KMS-11 (cell line): Measurements from ENCODE around the gene GCC1.

ENCODE experiments used
- H2AFZ ChIP-seq: fragments of 200-600 bp; sonication (generic); 2 replicates; pipeline ENCODE4 v1.6.1; 2016; ENCODE audit warnings: antibody characterized with exemption, mixed run types, low read depth
- H3K27ac ChIP-seq: fragments of 200-600 bp; sonication (generic); 2 replicates; pipeline ENCODE4 v1.6.1; 2016; ENCODE audit warnings: mild to moderate bottlenecking, mixed run types
- H3K27me3 ChIP-seq: fragments of 200-600 bp; sonication (generic); 2 replicates; pipeline ENCODE4 v1.6.1; 2017; ENCODE audit warnings: mild to moderate bottlenecking, low read depth, mixed run types, moderate library complexity; ENCODE audit not compliant: insufficient read depth
- H3K36me3 ChIP-seq: fragments of 200-600 bp; sonication (generic); 2 replicates; pipeline ENCODE4 v1.6.1; 2017; ENCODE audit warnings: mild to moderate bottlenecking, mixed run types; ENCODE audit not compliant: insufficient read depth
- H3K4me1 ChIP-seq: fragments of 200-600 bp; sonication (generic); 2 replicates; pipeline ENCODE4 v1.6.1; 2016; ENCODE audit warnings: mild to moderate bottlenecking, low read depth, mixed run types; ENCODE audit not compliant: poor library complexity, severe bottlenecking
- H3K4me2 ChIP-seq: fragments of 200-600 bp; sonication (generic); 2 replicates; pipeline ENCODE4 v1.7.0; 2016; ENCODE audit warnings: mild to moderate bottlenecking, mixed run types
- H3K4me3 ChIP-seq: fragments of 200-600 bp; sonication (generic); IDR thresholded peaks from 2 replicates; pipeline ENCODE4 v1.6.1; 2017; ENCODE audit warnings: low read depth, low read length, mixed read lengths; ENCODE audit not compliant: insufficient read depth
- H3K79me2 ChIP-seq: fragments of 200-600 bp; sonication (generic); 2 replicates; pipeline ENCODE4 v1.6.1; 2016; ENCODE audit warnings: low read depth, mixed run types; ENCODE audit not compliant: insufficient read depth
- H3K9ac ChIP-seq: fragments of 200-600 bp; sonication (generic); 2 replicates; pipeline ENCODE4 v1.6.1; 2016; ENCODE audit warnings: mild to moderate bottlenecking, mixed run types
- H4K20me1 ChIP-seq: fragments of 200-600 bp; sonication (generic); 2 replicates; pipeline ENCODE4 v1.6.1; 2016; ENCODE audit warnings: mild to moderate bottlenecking, mixed run types; ENCODE audit not compliant: insufficient read depth
- TF ChIP-seq, protein P1 (sequence below): fragments of 200-600 bp; sonication (generic); conservative IDR thresholded peaks from 2 replicates; pipeline ENCODE4 v1.6.1; 2017; ENCODE audit warnings: low read depth, mild to moderate bottlenecking, antibody characterized with exemption, low read length, moderate library complexity, mixed read lengths

The GCC1 gene

DNA sequence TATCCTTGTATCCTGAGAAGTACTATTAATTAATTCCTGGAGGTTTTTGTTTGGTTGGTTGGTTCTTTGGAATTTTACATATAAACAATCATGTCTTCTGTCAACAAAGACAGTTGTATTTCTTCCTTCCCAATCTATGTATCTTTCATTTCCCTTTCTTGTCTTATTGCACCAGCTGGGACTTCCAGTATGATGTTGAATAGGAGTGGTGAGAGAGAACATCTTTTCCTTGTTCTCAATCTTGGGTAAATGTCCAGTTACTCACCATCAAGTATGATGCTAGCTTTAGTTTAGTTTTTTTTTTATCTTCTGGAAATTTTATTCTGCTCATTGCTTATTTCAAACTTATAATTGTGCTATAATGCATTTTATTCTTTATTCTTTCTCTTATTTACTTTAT, 39.9 kb upstream of the GCC1 start:
- Histone ChIP-seq H2AFZ (no peak overlapping the region), H3K4me2 (no peak overlapping the region), H3K36me3 (no peaks in the 10 kb centered on the region), H3K4me3 (no peak overlapping the region), H3K4me1 (no peaks in the 10 kb centered on the region), H3K9ac (no peak overlapping the region), H3K79me2 (no peaks in the 10 kb centered on the region), H3K27ac (no peak overlapping the region), H3K27me3 (no peaks in the 10 kb centered on the region), H4K20me1 (no peaks in the 10 kb centered on the region)
- TF ChIP-seq, protein P1, sequence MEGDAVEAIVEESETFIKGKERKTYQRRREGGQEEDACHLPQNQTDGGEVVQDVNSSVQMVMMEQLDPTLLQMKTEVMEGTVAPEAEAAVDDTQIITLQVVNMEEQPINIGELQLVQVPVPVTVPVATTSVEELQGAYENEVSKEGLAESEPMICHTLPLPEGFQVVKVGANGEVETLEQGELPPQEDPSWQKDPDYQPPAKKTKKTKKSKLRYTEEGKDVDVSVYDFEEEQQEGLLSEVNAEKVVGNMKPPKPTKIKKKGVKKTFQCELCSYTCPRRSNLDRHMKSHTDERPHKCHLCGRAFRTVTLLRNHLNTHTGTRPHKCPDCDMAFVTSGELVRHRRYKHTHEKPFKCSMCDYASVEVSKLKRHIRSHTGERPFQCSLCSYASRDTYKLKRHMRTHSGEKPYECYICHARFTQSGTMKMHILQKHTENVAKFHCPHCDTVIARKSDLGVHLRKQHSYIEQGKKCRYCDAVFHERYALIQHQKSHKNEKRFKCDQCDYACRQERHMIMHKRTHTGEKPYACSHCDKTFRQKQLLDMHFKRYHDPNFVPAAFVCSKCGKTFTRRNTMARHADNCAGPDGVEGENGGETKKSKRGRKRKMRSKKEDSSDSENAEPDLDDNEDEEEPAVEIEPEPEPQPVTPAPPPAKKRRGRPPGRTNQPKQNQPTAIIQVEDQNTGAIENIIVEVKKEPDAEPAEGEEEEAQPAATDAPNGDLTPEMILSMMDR = no peak

DNA sequence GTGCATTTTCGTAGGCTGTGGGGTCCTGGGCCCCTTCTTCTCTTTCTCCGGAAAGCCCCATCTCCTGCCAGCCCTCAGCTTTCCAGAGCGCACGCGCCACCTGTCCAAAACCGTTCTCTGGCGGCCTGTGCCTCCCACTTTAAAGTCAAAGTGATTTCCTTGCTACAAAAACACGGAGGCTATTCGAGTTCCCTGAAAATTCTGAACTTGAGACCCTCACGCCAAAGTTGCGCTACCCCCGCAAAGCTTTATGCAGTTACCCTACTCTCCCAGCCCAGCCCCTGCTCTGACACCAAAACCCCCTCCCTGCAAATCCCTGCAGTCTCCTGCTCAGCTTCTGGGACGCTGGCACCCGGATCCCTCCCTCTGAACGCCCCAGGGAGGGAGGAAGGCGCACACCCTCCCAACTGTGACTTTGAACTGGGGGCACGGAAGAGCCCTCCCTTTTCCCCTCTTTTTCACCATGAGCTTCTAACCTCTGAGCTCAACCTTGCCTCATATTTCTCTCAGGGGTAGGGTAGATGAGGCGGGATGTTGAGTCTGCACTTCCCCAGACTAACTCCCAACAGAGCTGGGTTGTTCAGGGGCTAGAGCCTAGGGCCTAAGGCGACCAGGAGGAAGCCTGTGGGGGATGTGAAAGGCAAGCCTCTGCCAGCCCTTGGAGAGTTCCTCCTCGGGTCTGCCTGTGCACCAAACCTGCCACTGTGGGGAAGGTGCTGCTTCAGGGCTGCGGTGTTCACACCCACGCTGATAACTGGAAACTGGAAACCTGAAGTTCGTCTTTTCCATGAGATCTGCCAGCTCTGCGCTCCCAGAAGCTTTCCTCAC, 35.2 kb upstream of the GCC1 start:
- peaks cover 6% of the 10 kb centered on the region for H3K4me1 ChIP-seq
- TF ChIP-seq, protein P1 = no peak
- H4K20me1 ChIP-seq = no peaks in the 10 kb centered on the region
- H3K79me2 ChIP-seq = no peaks in the 10 kb centered on the region
- H3K4me3 ChIP-seq = no peak overlapping the region
- no peak overlapping the region for H3K27ac ChIP-seq
- H3K36me3 ChIP-seq = no peaks in the 10 kb centered on the region
- H2AFZ ChIP-seq = no peak overlapping the region
- no peaks in the 10 kb centered on the region; the same call in 1 of the 2 replicates for H3K27me3 ChIP-seq
- H3K9ac ChIP-seq = no peak overlapping the region
- H3K4me2 ChIP-seq = no peak overlapping the region

DNA sequence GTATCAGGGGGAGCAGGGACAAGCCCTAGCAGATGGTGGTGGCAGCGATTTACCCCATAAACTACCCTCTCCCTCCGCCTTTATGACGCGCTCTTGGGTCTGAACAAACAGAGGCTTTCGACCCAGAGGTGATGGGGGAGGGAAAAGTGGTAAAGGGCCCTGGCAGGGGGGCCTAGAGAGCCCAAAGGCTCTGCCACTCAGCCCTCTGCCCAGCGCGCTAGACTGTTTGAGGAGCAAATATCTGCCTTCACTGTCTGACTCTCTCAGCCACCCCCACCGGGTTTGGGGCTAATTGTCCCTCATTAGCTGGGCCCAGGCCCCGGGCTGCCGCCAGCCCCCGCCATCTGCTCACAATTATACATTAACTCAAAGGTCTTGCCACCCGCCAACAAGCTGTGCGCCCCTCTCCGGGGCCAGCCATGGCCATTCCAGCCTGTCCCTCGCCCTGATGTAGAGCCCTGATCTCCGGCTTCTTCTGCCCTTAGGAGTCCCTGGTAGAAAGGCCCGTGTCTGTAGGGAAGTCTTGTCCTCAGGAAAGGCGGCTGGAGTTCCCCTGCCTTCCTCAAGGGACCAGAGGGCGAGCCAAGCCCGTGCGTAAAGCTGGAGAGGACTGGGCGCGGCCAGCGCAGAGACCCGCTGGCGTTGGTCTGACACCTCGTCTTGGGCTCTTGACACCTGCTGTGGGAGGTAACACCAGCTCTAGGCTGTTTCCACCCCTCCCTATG, 34.4 kb upstream of the GCC1 start:
- H3K9ac ChIP-seq = no peak overlapping the region
- H3K4me3 ChIP-seq = no peak overlapping the region
- H3K27ac ChIP-seq = no peak overlapping the region
- TF ChIP-seq, protein P1 = no peak
- peaks cover 3% of the 10 kb centered on the region; the same call in 1 of the 2 replicates for H3K27me3 ChIP-seq
- H3K36me3 ChIP-seq = no peaks in the 10 kb centered on the region
- H4K20me1 ChIP-seq = no peaks in the 10 kb centered on the region
- H3K4me2 ChIP-seq = no peak overlapping the region
- no peaks in the 10 kb centered on the region for H3K79me2 ChIP-seq
- no peak overlapping the region for H2AFZ ChIP-seq
- H3K4me1 ChIP-seq = peaks cover 6% of the 10 kb centered on the region

DNA sequence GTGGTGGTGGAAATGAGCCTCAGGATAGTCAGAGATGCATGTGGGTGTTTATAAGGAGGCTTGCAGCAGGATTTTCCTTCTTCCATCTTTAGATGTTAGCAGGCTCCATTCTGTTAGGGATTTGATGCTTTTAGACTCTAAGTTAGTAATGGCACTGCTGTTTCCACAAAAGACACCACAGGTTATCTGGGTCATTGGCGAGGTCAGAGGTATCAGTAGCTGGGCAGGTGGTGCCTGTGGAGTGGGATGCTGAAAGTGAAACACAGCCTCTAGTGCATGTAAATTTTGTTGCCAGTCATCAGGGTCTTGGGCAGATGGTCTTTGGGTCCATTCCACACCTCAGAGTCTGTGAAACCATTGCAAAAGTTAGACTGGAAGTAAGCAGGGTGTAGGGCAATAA, 33.4 kb upstream of the GCC1 start:
- Histone ChIP-seq H3K79me2 (no peaks in the 10 kb centered on the region), H3K4me3 (no peak overlapping the region), H3K9ac (no peak overlapping the region), H3K4me1 (peaks cover 6% of the 10 kb centered on the region), H4K20me1 (no peaks in the 10 kb centered on the region), H2AFZ (no peak overlapping the region), H3K36me3 (no peaks in the 10 kb centered on the region), H3K27ac (no peak overlapping the region), H3K27me3 (peaks cover 3% of the 10 kb centered on the region; the same call in 1 of the 2 replicates), H3K4me2 (no peak overlapping the region)
- TF ChIP-seq, protein P1 = no peak
